Stimulated activated CD8-positive, alpha-beta memory T cell treated with anti-CD3 and anti-CD28 coated beads, Interleukin-15, amount 100 ng/mL, for 4 hours (primary cell): Measurements from ENCODE around the gene KCND2.
"Not testable (repeated sequence)": the region's sequence is repeated elsewhere in the genome, so short reads cannot be mapped to it uniquely, and the experiment has no call there.

ENCODE experiments used
- DNase-seq, 2 donors: peaks; one replicate each; pipeline ENCODE4 v3.0.0-alpha.2; 2020; ENCODE audit warnings: low read depth in 2 of 2

KCND2 gene

DNA sequence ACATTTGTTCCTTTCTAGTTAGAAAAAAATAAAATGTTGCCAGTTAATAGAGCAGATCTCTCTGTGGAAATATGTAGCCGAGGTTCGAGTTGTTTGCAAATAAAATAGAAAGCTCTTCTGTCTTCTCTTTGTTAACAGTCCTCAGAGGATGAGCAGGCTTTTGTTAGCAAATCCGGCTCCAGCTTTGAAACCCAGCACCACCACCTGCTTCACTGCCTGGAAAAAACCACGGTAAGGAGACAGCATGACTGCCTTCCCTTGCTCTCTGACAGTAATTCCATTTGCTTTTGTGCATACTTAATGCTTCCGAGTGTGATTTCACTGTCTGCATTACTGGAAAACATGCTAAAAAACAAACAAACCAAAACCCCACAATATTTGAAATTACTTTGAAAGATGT is 469.4 kb downstream of the KCND2 start:
- no peak for DNase-seq

DNA sequence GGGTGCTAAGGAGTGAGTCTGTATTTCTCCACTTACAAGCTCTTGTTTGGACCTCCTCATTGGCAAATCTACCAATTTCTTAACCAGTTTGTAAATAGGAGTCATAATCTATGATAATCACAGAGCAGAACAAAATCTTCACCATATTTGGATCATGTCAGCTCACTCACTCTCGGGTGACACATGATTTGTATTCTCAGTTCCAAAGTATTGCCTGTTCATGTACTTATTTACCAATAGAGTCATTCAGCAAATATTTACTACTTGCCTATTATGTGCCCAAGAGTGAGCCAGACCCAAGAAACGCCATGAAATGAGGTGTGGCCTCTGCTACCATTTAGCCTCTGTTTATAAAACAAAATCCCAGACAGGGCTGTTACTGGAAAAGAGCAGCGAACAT is 470.2 kb downstream of the KCND2 start:
- DNase-seq = no peak

GRCh38 chr7:120760050-120760449 is 487.1 kb downstream of the KCND2 start:
- no peak for DNase-seq

- no peak for DNase-seq
Observed at GRCh38 chr7:120760851-120761250, 487.9 kb downstream of the KCND2 start.

DNA sequence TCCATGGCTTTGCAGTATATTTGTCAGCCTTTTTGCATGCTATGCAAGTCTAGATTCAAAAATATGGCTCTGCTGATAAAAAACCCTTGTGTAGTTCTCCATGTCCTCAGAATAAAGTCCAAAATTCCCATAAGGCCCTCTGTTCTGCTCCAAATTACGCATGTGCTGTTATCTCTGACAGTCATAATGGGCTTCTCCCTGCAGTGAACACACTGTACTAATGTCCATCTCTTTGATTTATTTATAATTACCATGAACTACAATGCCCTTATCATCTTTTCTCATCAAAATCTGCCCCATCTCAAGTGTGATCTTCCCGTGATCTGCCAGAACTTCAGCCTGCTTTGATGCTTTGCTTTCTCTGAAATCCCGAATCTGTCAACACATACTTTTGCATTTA is 497.2 kb downstream of the KCND2 start:
- DNase-seq = no peak

- no peak for DNase-seq
Observed at GRCh38 chr7:120774481-120774880, 501.5 kb downstream of the KCND2 start.

- DNase-seq = no peak
Observed at GRCh38 chr7:120775755-120776154, 502.8 kb downstream of the KCND2 start.

GRCh38 chr7:120779078-120779477 is 506.1 kb downstream of the KCND2 start:
- DNase-seq = not testable (repeated sequence)

- DNase-seq = not testable (repeated sequence)
Observed at GRCh38 chr7:120780451-120780850, 507.5 kb downstream of the KCND2 start.

DNA sequence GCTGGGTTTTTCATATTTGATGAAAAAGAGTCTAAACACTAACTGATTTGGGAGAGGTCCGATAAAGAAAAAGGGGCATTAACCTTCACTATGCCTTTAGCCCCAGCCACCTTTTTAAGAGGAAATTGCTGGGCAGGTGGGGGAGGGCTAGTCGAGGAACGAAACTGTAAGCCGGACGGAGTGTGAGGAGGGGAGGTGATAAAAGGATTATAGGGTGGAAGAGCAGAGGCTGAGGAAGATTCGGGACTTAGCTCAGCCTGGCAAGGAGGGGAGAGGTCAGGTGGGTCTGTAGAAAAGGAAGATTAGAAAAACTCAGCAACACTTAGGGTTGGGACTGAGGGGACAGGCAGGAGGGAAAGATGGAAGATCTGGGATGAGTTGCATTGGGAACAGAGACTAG is 508.0 kb downstream of the KCND2 start:
- no peak for DNase-seq

DNA sequence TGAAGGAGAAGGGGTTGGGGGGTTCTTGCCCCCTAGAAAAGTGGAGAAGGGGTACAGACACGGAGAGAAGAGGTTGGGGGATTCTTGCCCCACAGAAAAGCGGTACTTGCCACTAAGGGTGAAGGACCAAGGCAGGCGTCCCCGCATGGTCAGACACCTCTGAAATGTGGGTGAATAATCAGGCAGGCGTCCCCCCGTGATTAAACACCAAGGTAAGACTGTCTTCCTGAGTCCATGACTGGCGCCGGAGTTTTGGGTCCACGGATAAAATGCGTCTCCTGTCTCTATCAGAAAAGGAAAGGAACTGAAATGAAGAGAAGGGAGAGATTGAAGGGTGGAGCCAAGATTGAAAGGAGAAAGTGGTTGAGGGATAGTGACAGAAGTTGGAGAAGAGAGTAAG is 508.9 kb downstream of the KCND2 start:
- not testable (repeated sequence) for DNase-seq

- DNase-seq = no peak
Observed at GRCh38 chr7:120783273-120783672, 510.3 kb downstream of the KCND2 start.

- no peak for DNase-seq
Observed at GRCh38 chr7:120783721-120784120, 510.7 kb downstream of the KCND2 start.

DNA sequence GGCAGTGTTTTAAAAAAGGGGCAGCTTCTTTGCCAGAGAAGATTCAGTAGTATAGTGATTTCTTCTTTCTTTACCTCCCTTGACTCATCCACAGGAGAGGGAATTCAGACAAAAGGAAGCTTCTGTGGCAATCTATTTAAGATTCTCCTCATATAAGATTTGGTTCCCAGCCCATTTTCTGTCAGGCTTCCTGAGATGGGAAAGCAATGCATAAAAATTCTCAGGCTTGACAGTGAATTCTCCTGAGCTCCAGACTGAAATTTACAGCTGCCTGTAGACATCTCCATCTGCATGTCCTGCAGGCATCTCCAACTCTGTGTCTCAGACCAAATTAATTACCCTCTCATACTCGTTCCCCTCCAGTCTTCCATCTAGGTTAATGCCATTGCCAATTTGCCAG is 512.1 kb downstream of the KCND2 start:
- no peak for DNase-seq

DNA sequence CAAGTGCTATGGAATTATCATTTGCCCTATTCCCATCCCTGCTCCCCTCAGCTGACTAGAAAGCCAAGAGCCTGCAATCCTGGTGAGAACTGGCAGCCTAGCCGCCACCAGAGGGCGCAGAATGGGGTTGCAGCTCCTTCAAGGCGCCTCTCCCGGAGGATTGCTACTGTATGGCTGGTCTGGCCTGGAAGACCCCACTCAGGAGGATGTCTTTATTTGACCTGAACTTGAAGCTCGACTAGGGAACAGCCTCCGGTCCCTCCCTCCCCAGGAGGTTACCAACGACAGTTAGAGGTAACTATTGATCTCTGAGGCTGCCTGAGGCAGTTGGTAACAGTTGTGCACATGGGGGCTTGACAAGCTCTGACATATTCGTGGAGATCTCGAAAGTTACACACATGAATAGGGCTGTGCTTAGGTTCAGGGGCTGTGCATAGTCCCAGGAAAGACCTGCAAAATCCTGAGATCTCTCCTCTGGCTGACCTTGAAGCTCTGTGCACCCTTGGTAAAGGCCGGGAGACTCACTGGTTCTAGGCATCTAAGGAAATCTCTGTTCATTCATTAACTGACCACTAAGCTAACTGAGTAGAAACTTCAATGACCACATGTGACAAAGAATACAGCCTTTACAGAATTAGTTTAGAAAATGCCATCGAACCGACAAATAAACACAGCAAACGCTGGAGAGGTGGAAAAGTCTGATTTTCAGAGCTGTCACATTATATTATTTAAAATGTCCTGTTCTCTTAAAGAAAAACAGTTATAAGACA is 519.3 kb downstream of the KCND2 start:
- peak in 1 of 2 donors; percentile 17 for DNase-seq

DNA sequence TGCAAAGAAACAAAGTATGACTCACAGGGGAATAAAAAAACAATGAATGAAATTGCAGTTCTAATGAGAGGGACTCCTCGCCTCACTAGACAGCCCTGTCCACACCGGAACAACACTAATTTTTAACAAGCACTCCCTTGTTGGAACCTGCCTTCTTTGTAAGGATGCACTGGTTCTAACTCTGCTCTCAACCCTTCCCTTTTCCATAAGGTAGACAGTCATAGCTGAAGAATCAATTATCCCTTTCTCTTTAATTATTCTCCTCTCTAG is 519.8 kb downstream of the KCND2 start:
- no peak for DNase-seq

DNA sequence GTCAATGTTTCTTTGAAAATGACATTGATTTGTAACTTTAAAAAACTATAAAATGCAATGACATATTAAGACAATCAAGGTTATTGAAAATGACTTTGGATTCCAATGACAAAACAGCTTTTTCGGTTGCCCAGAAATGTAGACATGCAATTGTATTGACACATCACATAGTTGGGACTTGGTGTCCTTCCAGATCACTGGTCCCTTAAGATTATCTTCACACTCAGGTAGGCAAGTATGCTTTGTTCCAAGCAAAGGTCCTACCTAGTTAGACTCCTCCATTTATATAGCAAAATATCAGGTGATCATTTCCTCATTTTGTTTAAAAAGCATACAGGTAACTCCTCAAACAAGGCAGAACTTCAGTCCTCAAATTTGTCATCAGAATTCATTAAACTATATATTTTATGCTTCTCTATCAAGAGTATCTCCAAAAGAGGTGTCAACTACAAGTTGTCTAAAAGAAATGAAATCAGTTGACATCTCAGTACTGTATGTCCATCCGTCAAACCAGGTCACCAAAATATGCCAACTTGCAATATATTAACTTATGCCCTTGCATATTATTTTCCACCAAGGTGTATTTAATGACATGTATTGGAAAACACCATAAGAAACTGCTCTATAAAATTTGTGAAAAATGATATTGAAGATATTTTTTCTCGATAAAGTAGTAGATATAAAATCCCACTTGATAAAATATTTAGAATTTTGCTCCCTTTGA is 520.4 kb downstream of the KCND2 start:
- DNase-seq = no peak

GRCh38 chr7:120794106-120794729 is 521.2 kb downstream of the KCND2 start:
- no peak for DNase-seq

GRCh38 chr7:120797026-120797645 is 524.2 kb downstream of the KCND2 start:
- DNase-seq = no peak

- no peak for DNase-seq
Observed at GRCh38 chr7:120799147-120799546, 526.2 kb downstream of the KCND2 start.
